SKM-1 (cell line): ENCODE results near the gene BBS9.
A peak's percentile ranks its signal among the peaks of the same experiment; 100 is the strongest.
"Not testable (repeated sequence)": the region's sequence is repeated elsewhere in the genome, so short reads cannot be mapped to it uniquely, and the experiment has no call there.

Experiments
- DNase-seq: peaks from one replicate; lab custom pipeline; 2025; ENCODE audit not compliant: unreplicated experiment; lab: John Stamatoyannopoulos, UW

BBS9 gene

GRCh38 chr7:33486633-33487032 lies 357.3 kb downstream of the BBS9 start:
- DNase-seq: no peak

GRCh38 chr7:33487998-33488682 lies 358.8 kb downstream of the BBS9 start:
- DNase-seq: no peak

GRCh38 chr7:33494474-33494873 lies 365.1 kb downstream of the BBS9 start:
- DNase-seq: no peak

GRCh38 chr7:33495207-33495606 lies 365.8 kb downstream of the BBS9 start:
- no peak for DNase-seq

- no peak for DNase-seq
Observed at GRCh38 chr7:33497051-33497450, 367.7 kb downstream of the BBS9 start.

- no peak for DNase-seq
Observed at GRCh38 chr7:33500703-33501701, 371.6 kb downstream of the BBS9 start.

GRCh38 chr7:33503014-33503413 lies 373.6 kb downstream of the BBS9 start:
- DNase-seq: no peak

- no peak for DNase-seq
Observed at GRCh38 chr7:33503736-33504135, 374.4 kb downstream of the BBS9 start.

GRCh38 chr7:33504266-33504665 lies 374.9 kb downstream of the BBS9 start:
- no peak for DNase-seq

- DNase-seq: no peak
Observed at GRCh38 chr7:33509206-33509605, 379.8 kb downstream of the BBS9 start.

- DNase-seq: no peak
Observed at GRCh38 chr7:33511778-33512177, 382.4 kb downstream of the BBS9 start.

GRCh38 chr7:33516568-33516967 lies 387.2 kb downstream of the BBS9 start:
- DNase-seq: no peak

- no peak for DNase-seq
Observed at GRCh38 chr7:33517191-33517590, 387.8 kb downstream of the BBS9 start.

GRCh38 chr7:33527008-33527407 lies 397.6 kb downstream of the BBS9 start:
- DNase-seq: not testable (repeated sequence)

GRCh38 chr7:33527613-33528012 lies 398.2 kb downstream of the BBS9 start:
- DNase-seq: not testable (repeated sequence)

GRCh38 chr7:33529070-33529469 lies 399.7 kb downstream of the BBS9 start:
- no peak for DNase-seq

GRCh38 chr7:33530664-33531063 lies 401.3 kb downstream of the BBS9 start:
- no peak for DNase-seq

GRCh38 chr7:33531888-33532287 lies 402.5 kb downstream of the BBS9 start:
- DNase-seq: no peak

- DNase-seq: peak; percentile 2
Observed at GRCh38 chr7:33534833-33535232, 405.5 kb downstream of the BBS9 start.

GRCh38 chr7:33535989-33536388 lies 406.6 kb downstream of the BBS9 start:
- DNase-seq: no peak

GRCh38 chr7:33536398-33537103 lies 407.2 kb downstream of the BBS9 start:
- no peak for DNase-seq

- DNase-seq: no peak
Observed at GRCh38 chr7:33537104-33537477, 407.7 kb downstream of the BBS9 start.
